Adrenal gland (tissue), 5 donors: ENCODE data around the gene PEAK1.

Experiments
- POLR2A ChIP-seq, 2 donors: fragments of 450-650 bp; IDR thresholded peaks; one replicate each; pipeline ENCODE4 v1.6.1; 2017; ENCODE audit warnings: antibody characterized with exemption in 2 of 2, mild to moderate bottlenecking in 2 of 2, moderate library complexity in 1 of 2
- TF ChIP-seq, protein P1 (sequence below), 6 experiments: fragments of 450-650 bp in 4 of 6; fragments of 200-600 bp in 2 of 6; sonication (generic) in 1 of 6; IDR thresholded peaks; 1 replicate in 5 of 6; 2 replicates in 1 of 6; pipeline versions ENCODE4 v1.5.1 to v1.8.0; 2016 to 2021; ENCODE audit warnings: antibody characterized with exemption in 6 of 6, mild to moderate bottlenecking in 2 of 6, moderate library complexity in 1 of 6
- donor health status: DM: no; HTN: no; CAD: no.

DNA sequence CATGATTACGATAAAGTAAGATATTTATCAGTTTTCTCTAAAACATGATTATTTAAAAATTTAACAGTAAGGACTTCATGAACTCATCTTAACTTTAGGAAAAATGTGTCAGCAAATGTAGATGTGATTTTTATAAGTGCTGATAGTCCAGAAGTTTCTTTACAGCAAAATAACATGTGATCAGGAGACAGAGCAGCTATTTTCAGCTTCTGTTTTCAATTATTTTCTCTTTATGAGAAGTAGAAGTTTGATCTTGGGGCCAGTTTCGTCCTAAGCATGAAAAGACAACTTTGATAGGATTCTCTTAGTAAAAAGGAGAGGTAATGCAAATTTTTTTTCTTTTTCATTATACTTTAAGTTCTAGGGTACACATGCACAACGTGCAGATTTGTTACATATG is 252.5 kb downstream of the PEAK1 start:
- TF ChIP-seq, protein P1, sequence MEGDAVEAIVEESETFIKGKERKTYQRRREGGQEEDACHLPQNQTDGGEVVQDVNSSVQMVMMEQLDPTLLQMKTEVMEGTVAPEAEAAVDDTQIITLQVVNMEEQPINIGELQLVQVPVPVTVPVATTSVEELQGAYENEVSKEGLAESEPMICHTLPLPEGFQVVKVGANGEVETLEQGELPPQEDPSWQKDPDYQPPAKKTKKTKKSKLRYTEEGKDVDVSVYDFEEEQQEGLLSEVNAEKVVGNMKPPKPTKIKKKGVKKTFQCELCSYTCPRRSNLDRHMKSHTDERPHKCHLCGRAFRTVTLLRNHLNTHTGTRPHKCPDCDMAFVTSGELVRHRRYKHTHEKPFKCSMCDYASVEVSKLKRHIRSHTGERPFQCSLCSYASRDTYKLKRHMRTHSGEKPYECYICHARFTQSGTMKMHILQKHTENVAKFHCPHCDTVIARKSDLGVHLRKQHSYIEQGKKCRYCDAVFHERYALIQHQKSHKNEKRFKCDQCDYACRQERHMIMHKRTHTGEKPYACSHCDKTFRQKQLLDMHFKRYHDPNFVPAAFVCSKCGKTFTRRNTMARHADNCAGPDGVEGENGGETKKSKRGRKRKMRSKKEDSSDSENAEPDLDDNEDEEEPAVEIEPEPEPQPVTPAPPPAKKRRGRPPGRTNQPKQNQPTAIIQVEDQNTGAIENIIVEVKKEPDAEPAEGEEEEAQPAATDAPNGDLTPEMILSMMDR (IDR thresholded peaks at IDR 0.05) = no peak
- no peak for TF ChIP-seq POLR2A (IDR thresholded peaks at IDR 0.05)
